SK-N-SH treated with all-trans-retinoic acid at 6 μM for 48 hours (cell line): ENCODE data around the gene TMEM222.

Source experiments
- BACH2 ChIP-seq: fragments of 250-450 bp; sonication (Bioruptor Pico); IDR thresholded peaks from 2 replicates; pipeline ENCODE4 v1.9.0; 2021; ENCODE audit warnings: mild to moderate bottlenecking, borderline replicate concordance
- RARB ChIP-seq: fragments of 250-450 bp; sonication (Bioruptor Pico); IDR thresholded peaks from 2 replicates; pipeline ENCODE4 v1.8.0; 2021; ENCODE audit warnings: mild to moderate bottlenecking, moderate library complexity
- ZFP3 ChIP-seq: fragments of 250-450 bp; sonication (Bioruptor Pico); IDR thresholded peaks from 2 replicates; pipeline ENCODE4 v1.5.0; 2020; ENCODE audit warnings: mild to moderate bottlenecking, moderate library complexity
- ZFP30 ChIP-seq: fragments of 450-650 bp; formaldehyde crosslinking; IDR thresholded peaks from 2 replicates; pipeline ENCODE4 v1.5.0; 2022; ENCODE audit warnings: mild to moderate bottlenecking, moderate library complexity

- no peak for TF ChIP-seq ZFP30
- TF ChIP-seq ZFP3 (CRISPR knock-in tag), result no peak
- no peak for TF ChIP-seq RARB (CRISPR knock-in tag)
- no peak for TF ChIP-seq BACH2 (CRISPR knock-in tag)
Measured at GRCh38 chr1:27307874-27308598, 13.9 kb upstream of the TMEM222 start.
